ENCODE measurements around the gene C1orf52.
A peak's percentile ranks its signal among the peaks of the same experiment; 100 is the strongest.

DNA sequence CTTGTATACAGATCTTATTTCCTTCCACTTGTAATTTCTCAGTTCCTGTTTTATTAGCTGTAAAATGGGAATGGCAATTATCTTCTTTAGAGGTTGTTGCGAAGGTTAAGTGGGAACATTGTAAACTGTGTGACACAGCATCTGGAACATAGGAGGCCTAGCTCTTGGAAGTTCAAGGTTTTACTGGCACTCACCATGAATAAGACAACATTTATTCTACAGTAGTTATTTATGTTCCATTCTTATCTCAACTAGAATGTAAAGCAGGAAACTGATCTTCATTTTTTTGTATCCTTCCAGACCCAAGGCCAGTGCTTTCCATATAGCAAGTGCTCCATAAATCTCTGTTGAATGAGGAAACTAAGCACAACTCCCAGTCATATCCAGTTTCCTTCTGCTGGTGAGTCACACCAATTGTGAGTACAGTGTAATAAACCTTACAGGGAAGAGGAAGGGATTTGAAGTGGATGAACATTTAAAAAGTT, 15.5 kb upstream of the C1orf52 start:
- TF ChIP-seq, protein P1, sequence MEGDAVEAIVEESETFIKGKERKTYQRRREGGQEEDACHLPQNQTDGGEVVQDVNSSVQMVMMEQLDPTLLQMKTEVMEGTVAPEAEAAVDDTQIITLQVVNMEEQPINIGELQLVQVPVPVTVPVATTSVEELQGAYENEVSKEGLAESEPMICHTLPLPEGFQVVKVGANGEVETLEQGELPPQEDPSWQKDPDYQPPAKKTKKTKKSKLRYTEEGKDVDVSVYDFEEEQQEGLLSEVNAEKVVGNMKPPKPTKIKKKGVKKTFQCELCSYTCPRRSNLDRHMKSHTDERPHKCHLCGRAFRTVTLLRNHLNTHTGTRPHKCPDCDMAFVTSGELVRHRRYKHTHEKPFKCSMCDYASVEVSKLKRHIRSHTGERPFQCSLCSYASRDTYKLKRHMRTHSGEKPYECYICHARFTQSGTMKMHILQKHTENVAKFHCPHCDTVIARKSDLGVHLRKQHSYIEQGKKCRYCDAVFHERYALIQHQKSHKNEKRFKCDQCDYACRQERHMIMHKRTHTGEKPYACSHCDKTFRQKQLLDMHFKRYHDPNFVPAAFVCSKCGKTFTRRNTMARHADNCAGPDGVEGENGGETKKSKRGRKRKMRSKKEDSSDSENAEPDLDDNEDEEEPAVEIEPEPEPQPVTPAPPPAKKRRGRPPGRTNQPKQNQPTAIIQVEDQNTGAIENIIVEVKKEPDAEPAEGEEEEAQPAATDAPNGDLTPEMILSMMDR (IDR thresholded peaks at IDR 0.05), result no peak
- TF ChIP-seq POLR2A (IDR thresholded peaks at IDR 0.05) (no peak), EP300 (IDR thresholded peaks at IDR 0.05) (no peak), POLR2AphosphoS5 (IDR thresholded peaks at IDR 0.05) (peak in 1 of 2 donors; percentile 35)

All from upper lobe of left lung (tissue), 4 donors.